Brain microvascular endothelial cell (primary cell): ENCODE results near the gene ZNF638.
"Not testable (repeated sequence)": the region's sequence is repeated elsewhere in the genome, so short reads cannot be mapped to it uniquely, and the experiment has no call there.

Experiments used
- DNase-seq: peaks from one replicate; pipeline ENCODE4 v3.0.0-alpha.2; 2020
- H3K27ac ChIP-seq: fragments of 250-450 bp; sonication (Bioruptor Pico); 2 replicates; pipeline ENCODE4 v1.5.1; 2020; ENCODE audit warnings: mild to moderate bottlenecking, moderate library complexity
- H3K27me3 ChIP-seq: fragments of 250-450 bp; sonication (Bioruptor Pico); replicated peaks from 2 replicates; pipeline ENCODE4 v1.5.1; 2020; ENCODE audit warnings: mild to moderate bottlenecking
- H3K36me3 ChIP-seq: fragments of 250-450 bp; sonication (Bioruptor Pico); replicated peaks from 2 replicates; pipeline ENCODE4 v1.5.1; 2020; ENCODE audit warnings: mild to moderate bottlenecking
- H3K4me3 ChIP-seq: 2 replicates; pipeline ENCODE4 v1.5.1; 2011; ENCODE audit warnings: low read depth, mild to moderate bottlenecking, control low read depth, low read length, moderate library complexity
- in situ Hi-C: cut with HindIII; loops from 2 replicates; pipeline ENCODE4 v1.10.0; 2017; ENCODE audit warnings: low sequenced_read_pairs, low pct_ligation_motif_present
- TF ChIP-seq, protein P1 (sequence below): IDR thresholded peaks from 2 replicates; pipeline ENCODE4 v1.5.1; 2011; ENCODE audit warnings: low read depth, mild to moderate bottlenecking, moderate library complexity, low read length, control low read depth, inconsistent platforms; ENCODE audit errors: missing control alignments

The ZNF638 gene

DNA sequence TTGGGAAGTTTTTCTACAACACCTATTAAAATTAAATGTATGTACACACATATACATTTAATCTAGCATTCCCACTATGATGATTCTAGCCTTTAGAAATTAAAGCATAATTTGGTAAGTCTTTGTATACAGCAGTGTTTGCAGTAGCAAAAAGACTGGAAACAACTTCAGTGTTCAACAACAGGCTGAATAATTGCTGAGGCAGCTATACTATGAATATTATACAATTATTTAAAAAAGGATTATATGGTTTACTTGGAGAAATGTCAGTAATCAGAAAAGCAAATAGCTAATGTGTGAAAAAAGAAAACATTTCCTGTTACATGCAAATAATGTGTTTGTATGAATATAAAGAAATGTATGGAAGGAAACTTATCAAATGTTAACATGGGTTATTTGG is 1.4 kb upstream of the ZNF638 start:
- Histone ChIP-seq H3K27me3 (no peaks in the 10 kb centered on the region), H3K27ac (no peak overlapping the region), H3K36me3 (no peaks in the 10 kb centered on the region), H3K4me3 (no peak overlapping the region)
- DNase-seq, result no peak
- TF ChIP-seq, protein P1, sequence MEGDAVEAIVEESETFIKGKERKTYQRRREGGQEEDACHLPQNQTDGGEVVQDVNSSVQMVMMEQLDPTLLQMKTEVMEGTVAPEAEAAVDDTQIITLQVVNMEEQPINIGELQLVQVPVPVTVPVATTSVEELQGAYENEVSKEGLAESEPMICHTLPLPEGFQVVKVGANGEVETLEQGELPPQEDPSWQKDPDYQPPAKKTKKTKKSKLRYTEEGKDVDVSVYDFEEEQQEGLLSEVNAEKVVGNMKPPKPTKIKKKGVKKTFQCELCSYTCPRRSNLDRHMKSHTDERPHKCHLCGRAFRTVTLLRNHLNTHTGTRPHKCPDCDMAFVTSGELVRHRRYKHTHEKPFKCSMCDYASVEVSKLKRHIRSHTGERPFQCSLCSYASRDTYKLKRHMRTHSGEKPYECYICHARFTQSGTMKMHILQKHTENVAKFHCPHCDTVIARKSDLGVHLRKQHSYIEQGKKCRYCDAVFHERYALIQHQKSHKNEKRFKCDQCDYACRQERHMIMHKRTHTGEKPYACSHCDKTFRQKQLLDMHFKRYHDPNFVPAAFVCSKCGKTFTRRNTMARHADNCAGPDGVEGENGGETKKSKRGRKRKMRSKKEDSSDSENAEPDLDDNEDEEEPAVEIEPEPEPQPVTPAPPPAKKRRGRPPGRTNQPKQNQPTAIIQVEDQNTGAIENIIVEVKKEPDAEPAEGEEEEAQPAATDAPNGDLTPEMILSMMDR, result no peak
- in situ Hi-C loops, result no loop called here

GRCh38 chr2:71330585-71331330 is 824 bp upstream of the ZNF638 start:
- Histone ChIP-seq H3K27me3 (no peaks in the 10 kb centered on the region), H3K27ac (no peak overlapping the region), H3K36me3 (no peaks in the 10 kb centered on the region), H3K4me3 (peak overlapping the region; percentile 32)
- TF ChIP-seq, protein P1, result no peak
- in situ Hi-C loops, result no loop called here
- DNase-seq, result no peak

GRCh38 chr2:71331331-71331580 is 326 bp upstream of the ZNF638 start:
- H3K36me3 ChIP-seq, in situ Hi-C loops, DNase-seq, H3K27ac ChIP-seq, H3K27me3 ChIP-seq: not testable (repeated sequence)
- peak overlapping the region; percentile 32 for H3K4me3 ChIP-seq

GRCh38 chr2:71332435-71332796 is 834 bp downstream of the ZNF638 start:
- in situ Hi-C loops, result no loop called here
- H3K36me3 ChIP-seq, result no peaks in the 10 kb centered on the region
- no peak for DNase-seq
- H3K27ac ChIP-seq, result peak overlapping the region; percentile 89
- TF ChIP-seq, protein P1, result no peak
- peak overlapping the region; percentile 96 for H3K4me3 ChIP-seq
- no peaks in the 10 kb centered on the region for H3K27me3 ChIP-seq

- no peaks in the 10 kb centered on the region for H3K36me3 ChIP-seq
- H3K27ac ChIP-seq, result no peak overlapping the region
- DNase-seq, result no peak
- peak overlapping the region; percentile 96 for H3K4me3 ChIP-seq
- in situ Hi-C loops, result no loop called here
- no peaks in the 10 kb centered on the region for H3K27me3 ChIP-seq
- TF ChIP-seq, protein P1, result no peak
Measured at GRCh38 chr2:71333619-71334018, 2.0 kb downstream of the ZNF638 start.

GRCh38 chr2:71336384-71336783 is 4.8 kb downstream of the ZNF638 start:
- Histone ChIP-seq H3K27me3 (no peaks in the 10 kb centered on the region), H3K36me3 (no peaks in the 10 kb centered on the region), H3K27ac (no peak overlapping the region), H3K4me3 (no peak overlapping the region)
- no peak for DNase-seq
- in situ Hi-C loops, result no loop called here
- TF ChIP-seq, protein P1, result no peak
